ENCODE data around the gene NBEAL2. TPM values are rescaled to one million over a fixed set of nuclear protein-coding genes. Genes with fewer than 3 reads are reported as not detected.
A peak's percentile ranks its signal among the peaks of the same experiment; 100 is the strongest.

Gene NBEAL2
- total and polyA plus RNA-seq, 2 of the 4 experiments (the other 2 are of a cell fraction), result 2.2 to 12.5 TPM

DNA sequence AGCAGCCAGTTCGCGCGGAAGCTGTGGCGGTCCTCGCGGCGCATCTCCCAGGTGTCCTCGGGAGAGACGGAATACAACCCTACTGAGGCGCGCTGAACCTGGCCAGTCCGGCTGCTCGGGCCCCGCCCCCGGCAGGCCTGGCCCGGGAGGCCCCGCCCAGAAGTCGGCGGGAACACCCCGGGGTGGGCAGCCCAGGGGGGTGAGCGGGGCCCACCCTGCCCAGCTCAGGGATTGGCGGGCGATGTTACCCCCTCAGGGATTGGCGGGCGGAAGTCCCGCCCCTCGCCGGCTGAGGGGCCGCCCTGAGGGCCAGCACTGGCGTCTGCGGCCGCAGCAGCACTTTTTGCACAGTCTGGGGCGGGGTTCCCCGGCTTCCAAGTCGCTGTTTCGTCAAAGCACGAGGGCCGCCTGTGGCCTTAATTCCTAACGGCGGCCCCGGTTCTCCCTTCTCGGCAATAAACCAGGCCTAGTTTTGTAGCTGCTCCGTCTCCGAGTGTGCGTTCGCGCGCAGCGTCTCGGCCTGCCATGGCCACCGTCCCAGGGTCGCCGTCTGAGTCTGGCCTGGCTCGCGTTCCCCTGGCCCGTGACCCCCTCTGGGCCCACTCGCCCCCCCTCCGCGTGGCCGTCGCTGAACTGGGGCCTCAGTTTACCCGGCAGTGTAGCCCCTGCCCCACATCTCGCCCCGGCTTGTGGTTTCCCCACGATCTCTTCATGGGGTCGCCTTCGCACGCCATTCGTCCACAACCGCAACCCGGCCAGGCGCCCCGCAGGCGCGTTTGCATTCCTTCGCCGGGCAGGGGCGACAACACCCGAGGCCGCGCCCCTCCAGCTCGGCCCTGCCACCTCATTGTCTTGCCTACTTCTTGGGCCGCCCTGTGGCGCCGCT lies 30.0 kb downstream of the NBEAL2 start:
- in situ Hi-C loops (cut with MboI; ENCODE audit: low sequenced_read_pairs), result no loop called here
- peak overlapping the region; percentile 89 for H3K23ac ChIP-seq (ENCODE audit: low read depth, low read length)
- peak overlapping the region; percentile 93 for H4K91ac ChIP-seq (ENCODE audit: insufficient read depth, low read depth, low read length)
- H2BK20ac ChIP-seq (ENCODE audit: low read depth, low read length), result peak overlapping the region; percentile 25
- DNase-seq, result peak; percentile 89
- peaks cover 10% of the 10 kb centered on the region for H3K36me3 ChIP-seq (ENCODE audit: control insufficient read depth, insufficient read depth, low read length)
- peak overlapping the region; percentile 79 for H3K4me2 ChIP-seq (ENCODE audit: low read depth, low read length)
- peak overlapping the region; percentile 85 for H2BK5ac ChIP-seq (ENCODE audit: low read depth, low read length, poor library complexity, severe bottlenecking)
- dilution Hi-C loops (cut with HindIII; ENCODE audit: low sequenced_read_pairs, unreplicated experiment), result no loop called here
- peaks cover 8% of the 10 kb centered on the region for H3K4me1 ChIP-seq (ENCODE audit: control insufficient read depth, insufficient read depth, low read length)
- H3K4ac ChIP-seq (ENCODE audit: low read depth, low read length), result peak overlapping the region; percentile 99
- H4K20me1 ChIP-seq (ENCODE audit: insufficient read depth, low read length), result no peaks in the 10 kb centered on the region; the same call in 1 of the 2 replicates
- H3K27ac ChIP-seq (ENCODE audit: insufficient read depth, low read length), result peak overlapping the region; percentile 87
- ChIA-PET CTCF (interaction anchor here (0.6 kb wide), 1 partner anchor 68 kb away, joined by 5 read pairs; no protein-coding TSS in a partner anchor), POLR2A (ENCODE audit: unreplicated experiment) (no interaction called here)
- no peaks in the 10 kb centered on the region for H3K9me3 ChIP-seq (ENCODE audit: control insufficient read depth, insufficient read depth, low read length)
- H3K9me1 ChIP-seq (ENCODE audit: insufficient read depth, low read length), result peaks cover 22% of the 10 kb centered on the region
- peak overlapping the region; percentile 64 for H2BK120ac ChIP-seq (ENCODE audit: low read depth, low read length)
- H2AFZ ChIP-seq (replicated peaks; ENCODE audit: low read length, poor library complexity), result peak overlapping the region; percentile 98
- H4K5ac ChIP-seq (ENCODE audit: low read depth, low read length), result peak overlapping the region; percentile 87
- H3K4me3 ChIP-seq (ENCODE audit: insufficient read depth, low read depth, low read length), result peak overlapping the region; percentile 53
- peak; percentile 62; the same call in 1 of the 2 replicates for TF ChIP-seq POLR2A (IDR thresholded peaks at IDR 0.05; ENCODE audit: low read depth, low read length)
- no peak for TF ChIP-seq NFE2L2 (IDR thresholded peaks at IDR 0.05; ENCODE audit: low read depth, low read length)
- TF ChIP-seq MAZ (IDR thresholded peaks at IDR 0.05; ENCODE audit: borderline replicate concordance, low read depth, low read length), result peak; percentile 100
- TF ChIP-seq BHLHE40 (IDR thresholded peaks at IDR 0.05; ENCODE audit: low read depth, low read length), result peak; percentile 20; the same call in 1 of the 2 replicates
- peak; percentile 11; the same call in 1 of the 2 replicates for TF ChIP-seq RAD21 (IDR thresholded peaks at IDR 0.05; ENCODE audit: low read length)
- TF ChIP-seq, protein P1, sequence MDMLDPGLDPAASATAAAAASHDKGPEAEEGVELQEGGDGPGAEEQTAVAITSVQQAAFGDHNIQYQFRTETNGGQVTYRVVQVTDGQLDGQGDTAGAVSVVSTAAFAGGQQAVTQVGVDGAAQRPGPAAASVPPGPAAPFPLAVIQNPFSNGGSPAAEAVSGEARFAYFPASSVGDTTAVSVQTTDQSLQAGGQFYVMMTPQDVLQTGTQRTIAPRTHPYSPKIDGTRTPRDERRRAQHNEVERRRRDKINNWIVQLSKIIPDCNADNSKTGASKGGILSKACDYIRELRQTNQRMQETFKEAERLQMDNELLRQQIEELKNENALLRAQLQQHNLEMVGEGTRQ (IDR thresholded peaks at IDR 0.05; ENCODE audit: low read depth, low read length), result peak; percentile 12; the same call in 1 of the 2 replicates
- peak overlapping the region; percentile 96 for H3K14ac ChIP-seq (replicated peaks; ENCODE audit: low read depth, low read length)
- H2AK5ac ChIP-seq (ENCODE audit: low read depth, low read length), result peak overlapping the region; percentile 76
- 1% methylated on average over 48 of the region's 85 CpGs; no CpG with 5 or more reads in 1 of the 2 experiments for WGBS, 2 experiments (ENCODE audit: extremely low coverage in 2 of 2, insufficient read length in 1 of 2)
- peaks cover 0 to 18% of the 10 kb centered on the region in 2 experiments; a peak in 1 of 4 replicates for H3K79me1 ChIP-seq (ENCODE audit: low read depth in 1 of 2, low read length in 2 of 2)
- H3K9ac ChIP-seq (ENCODE audit: low read depth, low read length), result peak overlapping the region; percentile 89
- no peaks in the 10 kb centered on the region for H3K27me3 ChIP-seq (ENCODE audit: control insufficient read depth, insufficient read depth, low read length)
- peak; percentile 99 for ATAC-seq (ENCODE audit: low read depth)
- H3K56ac ChIP-seq (ENCODE audit: extremely low read depth, insufficient read depth, low read length), result no peak overlapping the region
- no TSS peak for BruUV-seq (replicated peaks)
- H3K18ac ChIP-seq (ENCODE audit: low read depth, low read length), result peak overlapping the region; percentile 22; the same call in 1 of the 2 replicates
- intact Hi-C loops (cut with micrococcal nuclease), result no loop called here
- H2AK9ac ChIP-seq (replicated peaks; ENCODE audit: low read depth, low read length, poor library complexity), result peak overlapping the region; percentile 98
- no peak overlapping the region for H2BK15ac ChIP-seq (ENCODE audit: low read depth, low read length)
- peak overlapping the region; percentile 90 to 98 for H4K8ac ChIP-seq (ENCODE audit: low read depth in 2 of 2, low read length in 2 of 2)
